GM12878 (cell line): ENCODE results near the gene CYP3A7. TPM values are rescaled to one million over a fixed set of nuclear protein-coding genes. Genes with fewer than 3 reads are reported as not detected.

Experiments
- ATAC-seq: fragments of 200-7000 bp; cut with Tn5 transposase; 3 replicates; pipeline ENCODE4 v1.9.1; 2020; ENCODE audit warnings: mild to moderate bottlenecking, moderate library complexity
- BruUV-seq: library from RNA; stranded (reverse); fragments of 400-500 nt; replicated peaks from 2 replicates; lab custom pipeline; 2021; lab: Mats Ljungman, UMichigan
- CTCF ChIA-PET: fragments of 300-600 bp; sonication (Branson Sonifier 250); formaldehyde crosslinking; extraction: SDS; loops from one replicate; lab custom pipeline; 2021; ENCODE audit warnings: inconsistent platforms; lab: Yijun Ruan, JAX
- POLR2A ChIA-PET: fragments of 350-600 bp; formaldehyde crosslinking; extraction: SDS; loops from one replicate; lab custom pipeline; 2021; ENCODE audit warnings: inconsistent platforms; lab: Charles Lee
- RAD21 ChIA-PET: fragments of 300-600 bp; sonication (Branson Sonifier 250); formaldehyde crosslinking; loops from one replicate; lab custom pipeline; 2023; ENCODE audit warnings: antibody characterized with exemption; ENCODE audit not compliant: unreplicated experiment; lab: Charles Lee
- SMC1A ChIA-PET: fragments of 300-600 bp; sonication (Branson Sonifier 250); formaldehyde crosslinking; loops from one replicate; lab custom pipeline; 2023; ENCODE audit not compliant: unreplicated experiment, uncharacterized antibody; lab: Charles Lee
- DNase-seq: peaks from one replicate; pipeline ENCODE4 v3.0.0-alpha.2; 2011; ENCODE audit warnings: low read depth, low spot score
- FAIRE-seq: peaks from 3 replicates; lab custom pipeline; 2011; peaks lifted over from hg19 to GRCh38; lab: Jason Lieb, UNC
- H2AFZ ChIP-seq: 2 replicates; pipeline ENCODE4 v1.6.0; 2011; ENCODE audit warnings: low read depth, low read length, control low read depth; ENCODE audit not compliant: control insufficient read depth
- H3K27ac ChIP-seq: 2 replicates; pipeline ENCODE4 v1.5.1; 2011; ENCODE audit warnings: control low read depth; ENCODE audit not compliant: control insufficient read depth, insufficient read depth
- H3K27me3 ChIP-seq, 2 experiments: replicated peaks in 1 of 2; 2 replicates each; pipeline versions ENCODE4 v1.6.0 to v1.6.1; 2011; ENCODE audit warnings: low read length in 1 of 2; ENCODE audit not compliant: control insufficient read depth in 2 of 2, insufficient read depth in 2 of 2
- H3K36me3 ChIP-seq, 2 experiments: 2 replicates each; pipeline ENCODE4 v1.5.1; 2011; ENCODE audit warnings: low read length in 1 of 2; ENCODE audit not compliant: control insufficient read depth in 2 of 2, insufficient read depth in 2 of 2
- H3K4me1 ChIP-seq: 2 replicates; pipeline ENCODE4 v1.6.1; 2011; ENCODE audit warnings: mild to moderate bottlenecking, low read length, moderate library complexity, mixed read lengths; ENCODE audit not compliant: control insufficient read depth, insufficient read depth
- H3K4me2 ChIP-seq: 2 replicates; pipeline ENCODE4 v1.6.0; 2011; ENCODE audit warnings: control low read depth; ENCODE audit not compliant: control insufficient read depth, insufficient read depth
- H3K4me3 ChIP-seq: fragments of 200-600 bp; sonication (generic); 2 replicates; pipeline ENCODE4 v1.5.1; 2016
- H3K79me2 ChIP-seq: 2 replicates; pipeline ENCODE4 v1.6.0; 2011; ENCODE audit warnings: low read length; ENCODE audit not compliant: control insufficient read depth, insufficient read depth
- H3K9ac ChIP-seq: 2 replicates; pipeline ENCODE4 v1.8.0; 2011; ENCODE audit warnings: low read length, control low read depth, mixed read lengths; ENCODE audit not compliant: control insufficient read depth, insufficient read depth
- H3K9me3 ChIP-seq: replicated peaks from 3 replicates; pipeline ENCODE4 v1.5.1; 2011; ENCODE audit warnings: mild to moderate bottlenecking, low read length; ENCODE audit not compliant: control insufficient read depth, insufficient read depth
- H4K20me1 ChIP-seq: 2 replicates; pipeline ENCODE4 v1.6.0; 2011; ENCODE audit not compliant: control insufficient read depth, insufficient read depth
- BACH1 ChIP-seq: fragments of 450-650 bp; IDR thresholded peaks from 2 replicates; pipeline ENCODE4 v1.6.1; 2017; ENCODE audit warnings: mild to moderate bottlenecking, borderline replicate concordance
- CBX3 ChIP-seq: fragments of 200-600 bp; sonication (generic); IDR thresholded peaks from 2 replicates; pipeline ENCODE4 v1.6.1; 2016; ENCODE audit warnings: low read depth, borderline replicate concordance
- DPF2 ChIP-seq: fragments of 450-650 bp; IDR thresholded peaks from 2 replicates; pipeline ENCODE4 v1.6.1; 2017; ENCODE audit warnings: mild to moderate bottlenecking
- EED ChIP-seq: sonication (generic); IDR thresholded peaks from 2 replicates; pipeline ENCODE4 v1.6.1; 2016; ENCODE audit warnings: antibody characterized with exemption, low read depth
- KDM1A ChIP-seq: fragments of 200-600 bp; sonication (generic); IDR thresholded peaks from 2 replicates; pipeline ENCODE4 v1.6.1; 2016; ENCODE audit warnings: borderline replicate concordance
- MYC ChIP-seq: IDR thresholded peaks from 2 replicates; pipeline ENCODE4 v1.6.1; 2011; ENCODE audit warnings: mild to moderate bottlenecking, low read length, moderate library complexity, inconsistent platforms; ENCODE audit not compliant: insufficient read depth, insufficient replicate concordance, insufficient read length, severe bottlenecking
- NR2C2 ChIP-seq: IDR thresholded peaks from 2 replicates; pipeline ENCODE4 v1.6.1; 2011; ENCODE audit warnings: borderline replicate concordance, low read depth; ENCODE audit not compliant: control insufficient read depth, insufficient read length
- POLR2AphosphoS5 ChIP-seq: IDR thresholded peaks from 2 replicates; pipeline ENCODE4 v1.6.1; 2011; ENCODE audit warnings: mild to moderate bottlenecking, low read length, inconsistent platforms
- TAF1 ChIP-seq: IDR thresholded peaks from 2 replicates; pipeline ENCODE4 v1.6.1; 2011; ENCODE audit warnings: mild to moderate bottlenecking, low read depth, low read length, borderline replicate concordance
- TBL1XR1 ChIP-seq: IDR thresholded peaks from 2 replicates; pipeline ENCODE4 v1.6.1; 2012; ENCODE audit warnings: low read depth, low read length, improper control_type of control experiment
- TCF12 ChIP-seq: IDR thresholded peaks from 2 replicates; pipeline ENCODE4 v1.6.1; 2011; ENCODE audit warnings: low read depth, mild to moderate bottlenecking, low read length
- WGBS: methylation state at CpG from one replicate; pipeline ENCODE4 v1.1.6; 2016; ENCODE audit warnings: low lambda C conversion rate; ENCODE audit not compliant: insufficient replicate concordance, insufficient coverage; ENCODE audit errors: missing lambda C conversion rate; 5-methylcytosine and 5-hydroxymethylcytosine counted together
- in situ Hi-C: fragments of 300-500 bp; cut with MboI; formaldehyde crosslinking; loops from 9 replicates; pipeline ENCODE4 v1.14.3; 2018; ENCODE audit warnings: mixed read lengths
- intact Hi-C: fragments of 100-400 bp; cut with micrococcal nuclease; formaldehyde crosslinking; loops from one replicate; pipeline ENCODE4 v1.14.2; 2022; ENCODE audit not compliant: unreplicated experiment
- polyA plus RNA-seq, 11 experiments: library from polyadenylated mRNA; depleted of rRNA in 4 of 11; unstranded in 6 of 11; stranded (reverse) in 5 of 11; fragments of >200 nt; fragmentation: Nextera tagmentation in 4 of 11; fragmentation: Illumina TruSeq in 1 of 11; extraction: Ambion mirVana in 4 of 11; extraction: Trizol in 1 of 11; gene quantifications; 1 replicate in 1 of 11; 2 replicates in 10 of 11; pipeline versions ENCODE4 v1.2.1 to v1.2.3, GENCODE V29; 2011 to 2016; ENCODE audit warnings: inconsistent platforms in 2 of 11, missing spikeins in 2 of 11, low read depth in 1 of 11
- total RNA-seq, 4 experiments: library from RNA; depleted of rRNA in 3 of 4; stranded (reverse); fragments of >200 nt in 3 of 4; fragmentation: Illumina TruSeq in 1 of 4; extraction: Trizol in 1 of 4; gene quantifications; 2 replicates each; pipeline versions ENCODE4 v1.2.1 to v1.2.3, GENCODE V29; 2013 to 2021
- TF ChIP-seq, protein P1 (sequence below): fragments of 450-650 bp; IDR thresholded peaks from 2 replicates; pipeline ENCODE4 v1.6.1; 2017; ENCODE audit warnings: mild to moderate bottlenecking, moderate library complexity
- TF ChIP-seq, protein P2 (sequence below): fragments of 450-650 bp; formaldehyde crosslinking; IDR thresholded peaks from 2 replicates; pipeline ENCODE4 v1.4.0; 2020; ENCODE audit warnings: mild to moderate bottlenecking, moderate library complexity

The CYP3A7 gene
- total and polyA plus RNA-seq, 10 of the 15 experiments (the other 5 are each of a cell fraction or from before 2014, with no cell fraction given) = 0.05 to 0.11 (median 0.06) TPM; not detected in 7

DNA sequence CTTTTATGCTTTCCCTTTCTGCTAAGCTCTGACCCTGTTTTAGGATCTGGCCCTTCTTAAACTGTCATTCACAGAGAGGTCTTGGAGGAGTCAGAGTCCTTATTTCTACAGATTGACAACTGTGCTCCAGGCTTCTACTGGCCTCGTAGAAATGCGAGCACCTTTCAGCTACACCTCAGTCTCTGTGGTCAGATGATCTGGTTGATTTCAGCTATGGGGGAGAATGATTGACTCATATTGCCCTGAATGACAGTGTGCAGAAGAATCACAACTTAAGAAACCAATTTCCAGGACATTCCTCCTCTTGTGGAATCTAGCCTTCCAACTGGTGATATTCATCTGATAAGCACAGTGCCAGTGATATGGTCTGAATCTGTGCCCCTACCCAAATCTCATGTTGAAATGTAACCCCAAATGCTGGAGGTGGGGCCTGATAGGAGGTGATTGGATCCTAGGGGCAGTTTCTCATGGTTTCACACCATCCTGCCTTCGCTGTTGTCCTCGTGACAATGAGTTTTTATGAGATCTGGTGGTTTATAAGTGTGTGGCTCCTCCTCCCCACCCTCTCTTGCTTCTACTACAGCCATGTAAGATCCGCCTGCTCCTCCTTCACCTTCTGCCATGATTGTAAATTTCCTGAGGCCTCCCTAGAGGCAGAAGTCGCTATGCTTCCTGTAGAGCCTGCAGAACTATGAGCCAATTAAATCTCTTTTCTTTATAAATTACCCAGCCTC is 14.0 kb upstream of the CYP3A7 start:
- Histone ChIP-seq H2AFZ (no peak overlapping the region), H3K27me3 (no peaks in the 10 kb centered on the region; a peak in 2 of 4 replicates), H3K27ac (no peak overlapping the region), H3K4me3 (no peak overlapping the region), H3K79me2 (no peaks in the 10 kb centered on the region), H3K36me3 (no peaks in the 10 kb centered on the region), H4K20me1 (no peaks in the 10 kb centered on the region), H3K9ac (no peak overlapping the region), H3K9me3 (no peaks in the 10 kb centered on the region), H3K4me1 (no peaks in the 10 kb centered on the region), H3K4me2 (no peak overlapping the region)
- ChIA-PET SMC1A (no interaction called here), POLR2A (no interaction called here), CTCF (no interaction called here), RAD21 (no interaction called here)
- in situ Hi-C loops (no loop called here), intact Hi-C loops (no loop called here)
- FAIRE-seq = no peak
- no peak for ATAC-seq
- no peak for DNase-seq
- TF ChIP-seq DPF2 (no peak), POLR2AphosphoS5 (no peak), KDM1A (no peak), MYC (no peak), EED (no peak), TCF12 (no peak), CBX3 (no peak), NR2C2 (no peak), TBL1XR1 (no peak), BACH1 (no peak), TAF1 (no peak)
- TF ChIP-seq, protein P1, sequence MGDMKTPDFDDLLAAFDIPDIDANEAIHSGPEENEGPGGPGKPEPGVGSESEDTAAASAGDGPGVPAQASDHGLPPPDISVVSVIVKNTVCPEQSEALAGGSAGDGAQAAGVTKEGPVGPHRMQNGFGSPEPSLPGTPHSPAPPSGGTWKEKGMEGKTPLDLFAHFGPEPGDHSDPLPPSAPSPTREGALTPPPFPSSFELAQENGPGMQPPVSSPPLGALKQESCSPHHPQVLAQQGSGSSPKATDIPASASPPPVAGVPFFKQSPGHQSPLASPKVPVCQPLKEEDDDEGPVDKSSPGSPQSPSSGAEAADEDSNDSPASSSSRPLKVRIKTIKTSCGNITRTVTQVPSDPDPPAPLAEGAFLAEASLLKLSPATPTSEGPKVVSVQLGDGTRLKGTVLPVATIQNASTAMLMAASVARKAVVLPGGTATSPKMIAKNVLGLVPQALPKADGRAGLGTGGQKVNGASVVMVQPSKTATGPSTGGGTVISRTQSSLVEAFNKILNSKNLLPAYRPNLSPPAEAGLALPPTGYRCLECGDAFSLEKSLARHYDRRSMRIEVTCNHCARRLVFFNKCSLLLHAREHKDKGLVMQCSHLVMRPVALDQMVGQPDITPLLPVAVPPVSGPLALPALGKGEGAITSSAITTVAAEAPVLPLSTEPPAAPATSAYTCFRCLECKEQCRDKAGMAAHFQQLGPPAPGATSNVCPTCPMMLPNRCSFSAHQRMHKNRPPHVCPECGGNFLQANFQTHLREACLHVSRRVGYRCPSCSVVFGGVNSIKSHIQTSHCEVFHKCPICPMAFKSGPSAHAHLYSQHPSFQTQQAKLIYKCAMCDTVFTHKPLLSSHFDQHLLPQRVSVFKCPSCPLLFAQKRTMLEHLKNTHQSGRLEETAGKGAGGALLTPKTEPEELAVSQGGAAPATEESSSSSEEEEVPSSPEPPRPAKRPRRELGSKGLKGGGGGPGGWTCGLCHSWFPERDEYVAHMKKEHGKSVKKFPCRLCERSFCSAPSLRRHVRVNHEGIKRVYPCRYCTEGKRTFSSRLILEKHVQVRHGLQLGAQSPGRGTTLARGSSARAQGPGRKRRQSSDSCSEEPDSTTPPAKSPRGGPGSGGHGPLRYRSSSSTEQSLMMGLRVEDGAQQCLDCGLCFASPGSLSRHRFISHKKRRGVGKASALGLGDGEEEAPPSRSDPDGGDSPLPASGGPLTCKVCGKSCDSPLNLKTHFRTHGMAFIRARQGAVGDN = no peak
- TF ChIP-seq, protein P2, sequence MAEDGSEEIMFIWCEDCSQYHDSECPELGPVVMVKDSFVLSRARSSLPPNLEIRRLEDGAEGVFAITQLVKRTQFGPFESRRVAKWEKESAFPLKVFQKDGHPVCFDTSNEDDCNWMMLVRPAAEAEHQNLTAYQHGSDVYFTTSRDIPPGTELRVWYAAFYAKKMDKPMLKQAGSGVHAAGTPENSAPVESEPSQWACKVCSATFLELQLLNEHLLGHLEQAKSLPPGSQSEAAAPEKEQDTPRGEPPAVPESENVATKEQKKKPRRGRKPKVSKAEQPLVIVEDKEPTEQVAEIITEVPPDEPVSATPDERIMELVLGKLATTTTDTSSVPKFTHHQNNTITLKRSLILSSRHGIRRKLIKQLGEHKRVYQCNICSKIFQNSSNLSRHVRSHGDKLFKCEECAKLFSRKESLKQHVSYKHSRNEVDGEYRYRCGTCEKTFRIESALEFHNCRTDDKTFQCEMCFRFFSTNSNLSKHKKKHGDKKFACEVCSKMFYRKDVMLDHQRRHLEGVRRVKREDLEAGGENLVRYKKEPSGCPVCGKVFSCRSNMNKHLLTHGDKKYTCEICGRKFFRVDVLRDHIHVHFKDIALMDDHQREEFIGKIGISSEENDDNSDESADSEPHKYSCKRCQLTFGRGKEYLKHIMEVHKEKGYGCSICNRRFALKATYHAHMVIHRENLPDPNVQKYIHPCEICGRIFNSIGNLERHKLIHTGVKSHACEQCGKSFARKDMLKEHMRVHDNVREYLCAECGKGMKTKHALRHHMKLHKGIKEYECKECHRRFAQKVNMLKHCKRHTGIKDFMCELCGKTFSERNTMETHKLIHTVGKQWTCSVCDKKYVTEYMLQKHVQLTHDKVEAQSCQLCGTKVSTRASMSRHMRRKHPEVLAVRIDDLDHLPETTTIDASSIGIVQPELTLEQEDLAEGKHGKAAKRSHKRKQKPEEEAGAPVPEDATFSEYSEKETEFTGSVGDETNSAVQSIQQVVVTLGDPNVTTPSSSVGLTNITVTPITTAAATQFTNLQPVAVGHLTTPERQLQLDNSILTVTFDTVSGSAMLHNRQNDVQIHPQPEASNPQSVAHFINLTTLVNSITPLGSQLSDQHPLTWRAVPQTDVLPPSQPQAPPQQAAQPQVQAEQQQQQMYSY (CRISPR knock-in tag) = no peak
- no TSS peak for BruUV-seq
- whole genome bisulfite sequencing = 10% methylated on average over 6 of the region's 6 CpGs
